IPS DF 19.7 (cell line): ENCODE results near the gene URB1.
"Not testable (repeated sequence)": the region's sequence is repeated elsewhere in the genome, so short reads cannot be mapped to it uniquely, and the experiment has no call there.

Experiments used
- DNase-seq: peaks from one replicate; pipeline ENCODE4 v3.0.0-alpha.2; 2013; ENCODE audit warnings: low read depth, low spot score

URB1 gene

DNA sequence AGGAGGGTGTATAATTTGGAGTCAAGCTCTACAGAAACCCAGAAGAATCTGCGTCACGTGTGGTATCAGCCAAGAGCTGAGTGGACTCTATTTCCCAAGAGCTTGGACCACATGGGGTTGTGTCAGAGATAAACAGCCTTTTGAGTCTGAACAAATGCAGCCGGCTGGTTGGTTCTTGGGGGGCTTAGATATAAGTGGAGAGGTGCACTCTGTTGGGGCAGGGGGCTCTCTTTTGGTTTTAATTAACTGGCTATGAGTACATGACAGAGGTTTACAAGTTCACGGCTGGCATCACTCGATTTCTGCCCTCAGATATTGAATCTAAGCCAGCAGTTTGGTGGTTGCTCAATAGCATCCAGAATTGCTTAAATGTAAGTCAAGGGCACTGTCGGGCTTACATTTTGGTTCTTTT, 94.7 kb downstream of the URB1 start:
- no peak for DNase-seq

DNA sequence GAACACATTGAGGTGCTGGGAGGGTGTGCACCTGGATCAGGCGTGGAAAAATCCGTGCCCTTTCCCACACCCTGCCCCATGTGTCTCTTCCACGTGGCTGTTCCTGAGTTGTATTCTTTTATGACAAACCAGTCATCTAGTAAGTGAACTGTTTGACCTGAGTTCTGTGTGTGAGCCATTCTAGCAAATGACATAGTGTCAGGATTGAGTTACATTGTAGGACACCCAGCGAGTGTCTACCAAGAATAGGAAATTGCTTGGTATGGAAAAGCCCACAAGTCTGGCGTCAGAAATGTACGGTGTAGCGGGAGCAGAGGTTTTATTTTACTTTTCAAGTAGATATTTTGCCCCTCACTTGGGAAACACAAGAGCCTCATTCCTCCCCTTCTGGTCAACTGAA, 95.4 kb downstream of the URB1 start:
- no peak for DNase-seq

DNA sequence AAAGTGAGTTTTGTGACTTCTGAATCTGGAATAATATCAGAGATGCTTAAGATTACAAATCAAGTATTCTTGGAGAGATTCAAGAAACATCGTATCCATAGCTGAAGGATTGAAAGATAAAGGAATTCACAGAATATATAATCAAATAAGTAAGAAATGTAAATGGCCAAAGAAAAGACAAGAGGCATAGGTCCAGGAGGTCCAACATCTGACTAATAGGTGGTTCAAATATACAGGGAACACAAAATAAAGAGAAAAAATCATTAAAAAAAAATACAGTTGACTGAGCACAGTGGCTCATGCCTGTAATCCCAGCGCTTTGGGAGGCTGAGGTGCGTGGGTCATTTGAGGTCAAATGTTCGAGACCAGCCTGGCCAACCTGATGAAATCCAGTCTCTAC, 107.3 kb downstream of the URB1 start:
- no peak for DNase-seq

DNA sequence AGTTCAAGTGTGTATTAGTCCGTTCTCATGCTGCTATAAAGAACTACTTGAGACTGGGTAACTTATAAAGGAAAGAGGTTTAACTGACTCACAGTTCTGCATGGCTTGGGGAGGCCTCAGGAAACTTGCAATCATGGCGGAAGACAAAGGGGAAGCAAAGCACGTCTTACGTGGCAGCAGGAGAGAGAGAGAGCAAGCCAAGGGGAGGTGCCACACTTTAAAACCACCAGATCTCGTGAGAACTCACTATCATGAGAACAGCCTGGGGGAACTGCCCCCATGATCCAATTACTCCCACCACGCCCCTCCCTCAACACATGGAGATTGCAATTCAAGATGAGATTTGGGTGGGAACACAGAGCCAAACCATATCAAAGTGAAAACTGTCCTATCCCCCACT, 109.8 kb downstream of the URB1 start:
- no peak for DNase-seq

DNA sequence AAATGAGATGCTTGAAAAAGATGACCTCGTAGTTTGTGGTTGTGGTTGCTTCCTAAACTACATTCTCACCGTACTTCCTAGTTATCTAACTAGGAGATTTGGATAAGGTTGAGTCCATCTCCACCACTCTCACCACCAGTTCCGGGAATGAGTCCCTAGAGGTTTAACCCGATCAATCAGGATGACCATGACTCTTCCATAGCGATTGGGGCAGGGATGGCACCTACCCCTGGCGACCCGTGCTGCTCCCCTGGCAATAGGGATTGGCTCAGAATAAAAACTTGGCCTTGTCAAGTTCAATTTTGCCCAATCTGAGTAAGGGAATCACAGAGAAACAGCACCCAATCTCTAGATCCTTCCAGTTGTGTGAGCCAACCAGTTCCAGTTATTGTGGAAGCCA, 111.3 kb downstream of the URB1 start:
- no peak for DNase-seq

DNA sequence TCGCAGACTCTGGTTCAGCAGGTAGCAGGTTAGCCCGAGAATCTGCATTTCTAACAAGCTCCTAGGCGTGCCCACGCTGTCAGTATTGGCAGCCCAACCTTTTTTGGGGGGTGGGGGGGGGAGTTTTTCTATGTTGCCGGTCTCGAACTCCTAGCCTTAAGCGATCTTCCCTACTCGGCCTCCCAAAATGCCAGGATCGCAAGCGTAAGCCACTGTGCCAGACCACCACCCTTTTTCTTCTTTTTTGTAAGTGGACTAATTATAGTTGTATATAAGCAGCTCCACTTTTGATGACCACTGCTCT, 113.5 kb downstream of the URB1 start:
- no peak for DNase-seq

DNA sequence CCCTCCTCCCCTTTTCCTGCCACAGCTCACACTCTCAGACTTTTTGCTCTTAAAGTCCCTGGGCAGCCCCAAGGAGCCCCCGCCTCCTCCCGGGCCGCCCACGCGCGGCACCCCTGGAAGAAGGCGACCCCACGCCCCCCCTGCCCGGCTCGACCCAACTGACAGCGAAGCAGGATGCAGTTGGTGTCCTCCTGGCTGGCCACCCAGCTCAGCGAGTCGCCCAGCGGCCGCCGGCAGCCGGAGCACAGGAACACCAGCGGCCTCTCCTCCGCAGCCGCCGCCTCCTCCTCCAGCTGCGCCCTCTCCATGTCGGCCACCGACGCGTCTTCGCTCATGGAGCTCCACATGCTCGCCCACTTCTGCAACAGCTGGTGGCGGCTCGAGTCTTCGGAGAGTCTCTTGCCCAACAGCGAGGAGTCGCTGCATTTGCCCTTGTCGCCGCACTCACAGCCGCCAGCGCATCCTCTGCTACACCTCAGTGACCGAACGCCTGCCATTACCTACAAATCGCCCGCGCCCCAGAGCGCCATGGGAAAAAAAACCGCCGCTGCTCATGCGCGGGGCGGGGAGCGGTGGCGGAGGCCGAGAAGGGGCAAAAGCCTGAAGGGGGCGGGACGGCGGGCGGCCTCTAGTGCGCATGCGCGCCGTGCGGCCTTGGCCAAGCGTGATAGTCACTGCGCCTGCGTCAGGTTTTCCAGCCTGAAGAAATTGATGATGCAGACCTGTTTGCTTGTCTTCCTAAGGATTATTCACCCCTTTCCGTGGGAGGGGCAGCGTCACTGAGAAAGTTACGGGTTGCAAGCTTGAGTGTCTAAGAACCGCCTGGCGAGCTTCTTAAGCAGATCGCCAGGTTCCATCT, 114.1 kb downstream of the URB1 start, which contains the start of gene MIS18A:
TSS of gene MIS18A (minus strand) at position 532 of the 859 bp plus-strand sequence. CDS start at position 497, 35 bp downstream.
- peak; percentile 30 for DNase-seq

DNA sequence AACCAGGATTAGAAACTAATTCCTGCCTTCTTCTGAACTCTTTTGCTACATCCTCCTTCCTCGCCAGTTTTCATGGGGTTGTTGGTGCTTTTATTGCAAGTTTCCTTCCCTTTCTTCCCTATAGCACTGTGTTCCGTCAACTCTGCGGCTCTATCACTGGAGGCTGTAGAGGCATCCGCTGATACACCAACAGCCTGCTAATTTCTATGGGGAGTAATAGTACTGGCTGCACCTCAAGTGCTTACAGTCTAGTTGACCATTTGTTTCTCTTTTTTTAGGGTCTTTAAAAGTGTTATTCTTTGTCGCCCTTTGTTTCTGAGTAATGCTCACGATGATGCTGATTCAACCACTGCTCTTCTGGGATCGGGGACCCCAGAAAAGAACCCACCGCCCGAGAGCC, 114.7 kb downstream of the URB1 start:
- no peak for DNase-seq

DNA sequence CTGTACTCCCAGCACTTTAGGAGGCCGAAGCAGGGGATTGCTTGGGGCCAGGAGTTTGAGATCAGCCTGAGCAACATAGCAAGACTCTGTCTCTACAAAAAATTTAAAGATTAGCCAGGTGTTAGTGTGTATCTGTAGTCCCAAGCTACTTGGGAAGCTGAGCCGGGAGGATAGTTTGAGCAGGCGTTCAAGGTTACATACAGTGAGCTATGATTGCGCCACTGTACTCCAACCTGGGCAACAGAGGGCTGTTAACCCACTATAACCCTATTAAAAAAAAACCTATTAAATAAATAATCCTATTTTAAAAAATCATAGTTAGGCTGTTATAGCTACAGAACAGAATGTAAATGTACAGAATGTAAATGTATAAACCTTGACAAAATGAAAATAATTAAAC, 116.1 kb downstream of the URB1 start:
- DNase-seq: no peak

DNA sequence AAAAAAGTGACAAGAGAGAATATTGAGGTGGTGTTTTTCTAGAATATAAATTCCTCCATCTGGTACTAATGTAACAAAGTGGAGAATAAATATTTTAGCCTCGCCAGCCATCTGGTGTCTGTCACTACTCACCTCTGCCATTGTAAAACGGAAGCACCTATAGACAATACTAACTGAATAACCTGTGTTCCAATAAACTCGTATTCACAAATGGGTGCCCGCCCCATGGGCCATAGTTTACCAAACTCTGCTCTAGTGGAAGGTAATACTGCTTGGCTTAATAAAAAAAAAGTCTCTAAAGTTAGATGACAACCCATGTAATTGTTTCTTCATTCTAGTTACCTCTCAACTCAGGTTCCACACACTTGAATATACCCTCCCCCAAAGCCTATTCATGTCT, 122.1 kb downstream of the URB1 start:
- DNase-seq: no peak

DNA sequence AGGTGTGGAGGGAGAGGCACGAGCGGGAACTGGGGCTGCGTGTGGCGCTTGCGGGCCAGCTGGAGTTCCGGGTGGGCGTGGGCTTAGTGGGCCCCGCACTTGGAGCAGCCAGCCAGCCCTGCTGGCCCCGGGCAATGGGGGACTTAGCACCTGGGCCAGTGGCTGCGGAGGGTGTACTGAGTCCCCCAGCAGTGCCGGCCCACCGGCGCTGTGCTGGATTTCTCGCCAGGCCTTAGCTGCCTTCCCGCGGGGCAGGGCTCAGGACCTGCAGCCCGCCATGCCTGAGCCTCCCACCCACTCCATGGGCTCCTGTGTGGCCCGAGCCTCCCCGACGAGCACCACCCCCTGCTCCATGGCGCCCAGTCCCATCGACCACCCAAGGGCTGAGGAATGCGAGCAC, 127.5 kb downstream of the URB1 start:
- not testable (repeated sequence) for DNase-seq

DNA sequence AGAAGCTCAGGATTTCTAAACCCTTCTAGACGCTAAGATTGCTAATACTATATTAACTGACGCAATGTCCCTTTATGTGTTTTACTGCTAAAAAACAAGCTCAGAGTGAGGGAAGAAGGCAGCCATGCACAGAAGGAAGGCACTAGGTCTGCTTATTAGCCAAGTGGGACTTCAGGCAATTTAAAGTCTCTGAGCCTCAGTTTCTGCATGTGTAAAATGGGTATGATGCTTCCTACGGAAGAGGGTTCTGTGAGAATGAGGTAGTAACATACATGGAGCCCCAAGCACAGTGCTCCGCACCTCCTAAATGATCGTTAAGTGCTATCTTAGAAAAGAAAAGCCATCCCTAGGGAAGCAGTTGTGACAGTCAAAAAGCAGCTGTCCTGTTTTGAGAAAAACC, 130.9 kb downstream of the URB1 start:
- no peak for DNase-seq
